K562 (cell line): Measurements from ENCODE around the gene CARMIL1. TPM values are rescaled to one million over a fixed set of nuclear protein-coding genes. Genes with fewer than 3 reads are reported as not detected.

ENCODE experiments used
- ATAC-seq: fragments of 200-7000 bp; cut with Tn5 transposase; 3 replicates; pipeline ENCODE4 v1.9.1; 2020; ENCODE audit warnings: moderate library complexity
- BruUV-seq: library from RNA; stranded (reverse); fragments of 400-500 nt; replicated peaks from 2 replicates; lab custom pipeline; 2021; lab: Mats Ljungman, UMichigan
- CTCF ChIA-PET: fragments of 300-600 bp; formaldehyde crosslinking; extraction: SDS; loops from one replicate; lab custom pipeline; 2021; ENCODE audit warnings: low intra/inter-chr PET ratio; lab: Yijun Ruan, JAX
- POLR2A ChIA-PET: fragments of 300-600, 350-650 bp; sonication (Branson Sonifier 250); formaldehyde crosslinking; extraction: SDS; loops from one replicate; lab custom pipeline; 2021; ENCODE audit warnings: antibody characterized with exemption, inconsistent platforms; lab: Yijun Ruan, JAX
- DNase-seq, 4 experiments: peaks; one replicate each; pipeline versions ENCODE4 v3.0.0 to v3.0.0-alpha.2; 2011 to 2018; ENCODE audit warnings: low spot score in 3 of 4, mixed read lengths in 3 of 4; ENCODE audit errors: extremely low read depth in 1 of 4
- FAIRE-seq: peaks from 2 replicates; lab custom pipeline; 2011; peaks lifted over from hg19 to GRCh38; lab: Jason Lieb, UNC
- H2AFZ ChIP-seq: 2 replicates; pipeline ENCODE4 v1.6.0; 2011; ENCODE audit warnings: low read depth, low read length, control low read depth, inconsistent platforms
- H3K27ac ChIP-seq: fragments of 200-600 bp; 3 replicates; pipeline ENCODE4 v1.8.0; 2011; ENCODE audit warnings: low read depth, mild to moderate bottlenecking, control low read depth, inconsistent platforms, low read length, moderate library complexity, mixed read lengths; ENCODE audit errors: extremely low read depth
- H3K27me3 ChIP-seq, 2 experiments: fragments of 300-600 bp in 1 of 2; 2 replicates in 1 of 2; 3 replicates in 1 of 2; pipeline versions ENCODE4 v1.6.0 to v1.8.0; 2011; ENCODE audit warnings: inconsistent platforms in 2 of 2, low read length in 2 of 2, mild to moderate bottlenecking in 1 of 2, mixed read lengths in 1 of 2, moderate library complexity in 1 of 2; ENCODE audit not compliant: control insufficient read depth in 2 of 2, insufficient read depth in 2 of 2
- H3K36me3 ChIP-seq: fragments of 300-600 bp; 3 replicates; pipeline ENCODE4 v1.8.0; 2011; ENCODE audit warnings: mild to moderate bottlenecking, low read length, inconsistent platforms; ENCODE audit not compliant: control insufficient read depth, insufficient read depth
- H3K4me1 ChIP-seq, 2 experiments: fragments of 200-600 bp in 1 of 2; replicated peaks in 1 of 2; 2 replicates in 1 of 2; 3 replicates in 1 of 2; pipeline versions ENCODE4 v1.5.1 to v1.8.0; 2011; ENCODE audit warnings: inconsistent platforms in 2 of 2, low read length in 2 of 2, mild to moderate bottlenecking in 1 of 2, mixed read lengths in 1 of 2, moderate library complexity in 1 of 2; ENCODE audit not compliant: control insufficient read depth in 2 of 2, insufficient read depth in 2 of 2
- H3K4me2 ChIP-seq: 2 replicates; pipeline ENCODE4 v1.6.1; 2011; ENCODE audit warnings: low read length, control low read depth, inconsistent platforms, mixed read lengths; ENCODE audit not compliant: insufficient read depth
- H3K4me3 ChIP-seq: fragments of 200-600 bp; sonication (generic), shearing (Covaris generic); 2 replicates; pipeline ENCODE4 v1.5.1; 2016; ENCODE audit warnings: control low read depth, inconsistent platforms
- H3K79me2 ChIP-seq: fragments of 200-600 bp; 3 replicates; pipeline ENCODE4 v1.8.0; 2011; ENCODE audit warnings: low read length, inconsistent platforms; ENCODE audit not compliant: control insufficient read depth, insufficient read depth
- H3K9ac ChIP-seq, 2 experiments: 2 replicates each; pipeline versions ENCODE4 v1.6.0 to v1.6.1; 2011; ENCODE audit warnings: low read depth in 2 of 2, low read length in 2 of 2, control low read depth in 1 of 2, inconsistent platforms in 1 of 2, mild to moderate bottlenecking in 1 of 2, mixed read lengths in 1 of 2; ENCODE audit not compliant: insufficient read depth in 1 of 2
- H3K9me1 ChIP-seq: one replicate; pipeline ENCODE4 v1.6.0; 2011; ENCODE audit warnings: inconsistent platforms, mild to moderate bottlenecking, low read length, moderate library complexity; ENCODE audit not compliant: control insufficient read depth, insufficient read depth
- H3K9me3 ChIP-seq: replicated peaks from 2 replicates; pipeline ENCODE4 v1.5.1; 2011; ENCODE audit warnings: low read depth, low read length, inconsistent platforms; ENCODE audit not compliant: control insufficient read depth, insufficient read depth
- H4K20me1 ChIP-seq: replicated peaks from 2 replicates; pipeline ENCODE4 v1.6.1; 2011; ENCODE audit warnings: low read length, inconsistent platforms, mixed read lengths; ENCODE audit not compliant: control insufficient read depth, insufficient read depth
- NR4A1 ChIP-seq, 2 experiments: fragments of 250-450 bp in 1 of 2; fragments of 450-650 bp in 1 of 2; sonication (Bioruptor Pico) in 1 of 2; IDR thresholded peaks; 2 replicates each; pipeline versions ENCODE4 v1.4.0 to v1.6.1; 2016 to 2020; ENCODE audit warnings: mild to moderate bottlenecking in 2 of 2, missing compliant biosample characterization in 1 of 2, missing genetic modification characterization in 1 of 2, moderate library complexity in 1 of 2
- POLR2AphosphoS5 ChIP-seq: IDR thresholded peaks from 2 replicates; pipeline ENCODE4 v1.6.1; 2011; ENCODE audit warnings: mild to moderate bottlenecking, low read depth, low read length, moderate library complexity; ENCODE audit not compliant: control insufficient read depth, insufficient read depth
- PTTG1 ChIP-seq: fragments of 450-650 bp; IDR thresholded peaks from 2 replicates; pipeline ENCODE4 v1.6.1; 2016; ENCODE audit warnings: low read depth, mild to moderate bottlenecking, missing genetic modification characterization, missing compliant biosample characterization
- ZNF830 ChIP-seq: fragments of 250-450 bp; sonication (Bioruptor Pico); IDR thresholded peaks from 2 replicates; pipeline ENCODE4 v1.5.0; 2021; ENCODE audit warnings: mild to moderate bottlenecking
- WGBS: fragments of 100-300 bp; shearing (Covaris generic); methylation state at CpG from one replicate; pipeline ENCODE4 v1.1.6; 2016; ENCODE audit warnings: low coverage, mixed read lengths; ENCODE audit not compliant: insufficient coverage; ENCODE audit errors: missing lambda C conversion rate; 5-methylcytosine and 5-hydroxymethylcytosine counted together
- in situ Hi-C: fragments of 300-500 bp; cut with MboI; formaldehyde crosslinking; loops from 4 replicates; pipeline ENCODE4 v1.15.0; 2018; ENCODE audit warnings: inconsistent platforms, mixed read lengths
- intact Hi-C: fragments of 100-400 bp; cut with micrococcal nuclease; formaldehyde crosslinking; loops from 2 replicates; pipeline ENCODE4 v1.14.2; 2022
- polyA plus RNA-seq, 8 experiments: library from polyadenylated mRNA; depleted of rRNA in 4 of 8; stranded (reverse) in 5 of 8; unstranded in 3 of 8; fragments of >200 nt; fragmentation: Nextera tagmentation in 2 of 8; fragmentation: Illumina TruSeq in 1 of 8; extraction: Ambion mirVana in 2 of 8; extraction: Trizol in 1 of 8; gene quantifications; 2 replicates each; pipeline versions ENCODE4 v1.2.1 to v1.2.3, GENCODE V29; 2011 to 2014; ENCODE audit warnings: inconsistent platforms in 1 of 8, missing spikeins in 1 of 8
- total RNA-seq, 7 experiments: library from RNA; depleted of rRNA in 6 of 7; stranded (reverse); fragments of >200 nt in 6 of 7; fragmentation: Illumina TruSeq in 2 of 7; extraction: Trizol in 2 of 7; gene quantifications; 2 replicates each; pipeline versions ENCODE4 v1.2.1 to v1.2.3, GENCODE V29; 2011 to 2021; ENCODE audit warnings: low replicate concordance in 1 of 7

The CARMIL1 gene
- total and polyA plus RNA-seq, 9 of the 15 experiments (the other 6 are each of a cell fraction or from before 2014, with no cell fraction given): 0.04 to 0.32 (median 0.10) TPM; not detected in 1

DNA sequence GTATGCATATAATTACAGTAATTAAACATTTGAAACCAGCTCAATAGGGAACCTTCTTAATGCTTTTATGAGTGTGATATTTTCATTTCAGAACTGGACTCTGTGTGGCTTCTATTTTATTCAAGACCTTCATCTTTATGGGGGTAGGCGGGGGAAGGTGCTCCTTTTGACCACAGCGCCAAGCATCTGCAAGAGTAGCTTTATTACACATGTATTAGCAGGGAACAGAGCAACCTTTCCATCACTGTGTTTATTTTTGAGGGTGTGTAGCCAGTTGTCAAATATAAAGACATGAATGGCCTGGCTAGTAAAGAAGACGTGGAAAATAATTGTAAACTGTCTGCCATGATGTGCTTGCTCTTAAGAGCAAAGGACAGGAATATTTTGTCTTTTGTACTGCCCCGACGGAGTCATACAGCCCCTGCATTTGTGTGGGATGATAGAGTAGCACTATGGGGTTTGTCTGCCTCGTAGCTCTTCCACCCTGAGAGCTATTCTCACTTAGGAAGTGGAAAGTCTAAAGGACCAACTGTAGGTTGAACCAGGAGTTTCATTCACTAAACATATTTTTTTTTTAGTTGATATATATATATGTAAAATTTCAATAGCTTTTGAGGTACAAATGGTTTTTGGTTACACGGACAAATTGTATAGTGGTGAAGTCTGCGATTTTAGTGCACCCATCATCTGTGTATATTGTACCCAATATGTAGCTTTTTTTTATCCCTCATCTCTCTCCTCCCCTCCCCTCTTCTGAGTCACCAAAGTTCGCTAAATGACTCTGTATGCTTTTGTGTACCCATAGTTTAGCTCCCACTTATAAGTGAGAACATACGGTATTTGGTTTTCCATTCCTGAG is 91.2 kb downstream of the CARMIL1 start:
- intact Hi-C loops (no loop called here), in situ Hi-C loops (no loop called here)
- Histone ChIP-seq H3K9me3 (no peaks in the 10 kb centered on the region), H3K4me3 (no peak overlapping the region), H3K4me1 (no peaks in the 10 kb centered on the region), H3K79me2 (no peaks in the 10 kb centered on the region), H2AFZ (no peak overlapping the region), H3K9ac (no peak overlapping the region), H3K27me3 (0 out of 5 replicates have a peak, but pooled peaks cover 0 to 11% of the 10 kb centered on the region in 2 experiments), H3K27ac (no peak overlapping the region), H3K36me3 (no peaks in the 10 kb centered on the region), H4K20me1 (no peaks in the 10 kb centered on the region), H3K9me1 (no peaks in the 10 kb centered on the region), H3K4me2 (no peak overlapping the region)
- CTCF ChIA-PET: no interaction called here
- DNase-seq: no peak
- POLR2A ChIA-PET: interaction anchor here (0.6 to 1.4 kb wide), 3 partner anchors 8 to 78 kb away, joined by 3 to 5 read pairs (median 3); no protein-coding TSS in a partner anchor
- no peak for FAIRE-seq
- no peak for ATAC-seq
- TF ChIP-seq ZNF830 (no peak), POLR2AphosphoS5 (no peak), PTTG1 (tag) (no peak), NR4A1 (CRISPR knock-in tag; IDR thresholded peaks at IDR 0.05) (no peak), NR4A1 (tag; IDR thresholded peaks at IDR 0.05) (no peak)
- no TSS peak for BruUV-seq
- under 1% methylated on average over 10 of the region's 10 CpGs for WGBS
